ENCODE measurements around the gene HTRA3. TPM values are rescaled to one million over a fixed set of nuclear protein-coding genes. Genes with fewer than 3 reads are reported as not detected.

The HTRA3 gene
- total RNA-seq, 1 donor from 2014 or later, result 1.6 TPM

GRCh38 chr4:8235224-8235623 is 34.3 kb upstream of the HTRA3 start:
- DNase-seq (ENCODE audit: low spot score), result no peak
- Histone ChIP-seq H4K20me1 (ENCODE audit: low read depth) (no peaks in the 10 kb centered on the region), H3F3A (ENCODE audit: low read depth) (no peaks in the 10 kb centered on the region), H3K4me3 (no peak overlapping the region), H3K36me3 (no peaks in the 10 kb centered on the region), H3K4me1 (no peaks in the 10 kb centered on the region), H2AFZ (replicated peaks) (no peak overlapping the region), H3K9me3 (ENCODE audit: low read depth) (no peaks in the 10 kb centered on the region), H3K79me2 (ENCODE audit: low read depth) (no peaks in the 10 kb centered on the region), H3K27ac (no peak overlapping the region), H3K9ac (no peak overlapping the region), H3K4me2 (no peak overlapping the region), H3K27me3 (no peaks in the 10 kb centered on the region)
- TF ChIP-seq EZH2 (IDR thresholded peaks at IDR 0.05) (no peak), EZH2phosphoT487 (IDR thresholded peaks at IDR 0.05) (no peak)
- TF ChIP-seq, protein P1, sequence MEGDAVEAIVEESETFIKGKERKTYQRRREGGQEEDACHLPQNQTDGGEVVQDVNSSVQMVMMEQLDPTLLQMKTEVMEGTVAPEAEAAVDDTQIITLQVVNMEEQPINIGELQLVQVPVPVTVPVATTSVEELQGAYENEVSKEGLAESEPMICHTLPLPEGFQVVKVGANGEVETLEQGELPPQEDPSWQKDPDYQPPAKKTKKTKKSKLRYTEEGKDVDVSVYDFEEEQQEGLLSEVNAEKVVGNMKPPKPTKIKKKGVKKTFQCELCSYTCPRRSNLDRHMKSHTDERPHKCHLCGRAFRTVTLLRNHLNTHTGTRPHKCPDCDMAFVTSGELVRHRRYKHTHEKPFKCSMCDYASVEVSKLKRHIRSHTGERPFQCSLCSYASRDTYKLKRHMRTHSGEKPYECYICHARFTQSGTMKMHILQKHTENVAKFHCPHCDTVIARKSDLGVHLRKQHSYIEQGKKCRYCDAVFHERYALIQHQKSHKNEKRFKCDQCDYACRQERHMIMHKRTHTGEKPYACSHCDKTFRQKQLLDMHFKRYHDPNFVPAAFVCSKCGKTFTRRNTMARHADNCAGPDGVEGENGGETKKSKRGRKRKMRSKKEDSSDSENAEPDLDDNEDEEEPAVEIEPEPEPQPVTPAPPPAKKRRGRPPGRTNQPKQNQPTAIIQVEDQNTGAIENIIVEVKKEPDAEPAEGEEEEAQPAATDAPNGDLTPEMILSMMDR (IDR thresholded peaks at IDR 0.05), result no peak
- Mint-ChIP-seq H3K27ac (no peak overlapping the region), H3K27me3 (ENCODE audit: insufficient read depth, low read depth) (peaks cover 3% of the 10 kb centered on the region), H3K4me3 (no peak overlapping the region), H3K9me3 (no peaks in the 10 kb centered on the region), H3K4me1 (peaks cover 3% of the 10 kb centered on the region), H3K36me3 (no peaks in the 10 kb centered on the region)

DNA sequence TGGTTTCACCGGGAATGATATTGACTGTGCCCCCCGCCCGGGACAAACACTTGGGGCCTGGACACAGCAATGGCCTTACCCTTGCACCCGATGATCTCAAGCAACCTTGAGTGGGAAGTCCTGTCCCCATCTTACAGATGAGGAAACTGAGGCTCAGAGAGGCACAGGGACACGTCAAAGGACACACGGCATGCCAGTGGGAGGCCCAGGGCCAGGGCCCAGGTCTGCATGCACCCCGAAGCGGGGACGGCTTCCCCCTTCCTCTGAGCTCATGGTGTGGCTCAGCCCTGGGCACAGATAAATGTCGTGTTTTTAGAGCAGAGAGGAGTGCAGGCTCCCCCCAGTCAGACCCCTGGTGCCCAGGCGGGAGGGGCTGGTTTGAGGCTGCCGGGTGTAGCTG is 33.9 kb upstream of the HTRA3 start:
- Histone ChIP-seq H3K36me3 (no peaks in the 10 kb centered on the region), H3K4me2 (no peak overlapping the region), H3K27me3 (no peaks in the 10 kb centered on the region), H2AFZ (replicated peaks) (no peak overlapping the region), H3K27ac (no peak overlapping the region), H3F3A (ENCODE audit: low read depth) (no peaks in the 10 kb centered on the region), H3K9ac (no peak overlapping the region), H3K9me3 (ENCODE audit: low read depth) (no peaks in the 10 kb centered on the region), H4K20me1 (ENCODE audit: low read depth) (no peaks in the 10 kb centered on the region), H3K4me3 (no peak overlapping the region), H3K79me2 (ENCODE audit: low read depth) (no peaks in the 10 kb centered on the region), H3K4me1 (no peaks in the 10 kb centered on the region)
- Mint-ChIP-seq H3K36me3 (no peaks in the 10 kb centered on the region), H3K4me3 (no peak overlapping the region), H3K27me3 (ENCODE audit: insufficient read depth, low read depth) (peaks cover 4% of the 10 kb centered on the region), H3K4me1 (peaks cover 3% of the 10 kb centered on the region), H3K9me3 (no peaks in the 10 kb centered on the region), H3K27ac (no peak overlapping the region)
- DNase-seq (ENCODE audit: low spot score), result no peak
- TF ChIP-seq, protein P1 (IDR thresholded peaks at IDR 0.05), result no peak
- no peak for TF ChIP-seq EZH2phosphoT487 (IDR thresholded peaks at IDR 0.05)

GRCh38 chr4:8236106-8236919 is 33.2 kb upstream of the HTRA3 start:
- Histone ChIP-seq H3K4me3 (no peak overlapping the region), H3K36me3 (no peaks in the 10 kb centered on the region), H3F3A (ENCODE audit: low read depth) (no peaks in the 10 kb centered on the region), H3K27me3 (no peaks in the 10 kb centered on the region), H3K4me2 (no peak overlapping the region), H3K79me2 (ENCODE audit: low read depth) (no peaks in the 10 kb centered on the region), H3K4me1 (no peaks in the 10 kb centered on the region), H2AFZ (replicated peaks) (no peak overlapping the region), H4K20me1 (ENCODE audit: low read depth) (no peaks in the 10 kb centered on the region), H3K9ac (no peak overlapping the region), H3K9me3 (ENCODE audit: low read depth) (no peaks in the 10 kb centered on the region), H3K27ac (no peak overlapping the region)
- H3K27ac Mint-ChIP-seq, result no peak overlapping the region
- TF ChIP-seq EZH2phosphoT487 (IDR thresholded peaks at IDR 0.05) (no peak), EZH2 (IDR thresholded peaks at IDR 0.05) (no peak)
- TF ChIP-seq, protein P1 (IDR thresholded peaks at IDR 0.05), result no peak
- no peaks in the 10 kb centered on the region for H3K36me3 Mint-ChIP-seq
- DNase-seq (ENCODE audit: low spot score), result no peak
- H3K27me3 Mint-ChIP-seq (ENCODE audit: insufficient read depth, low read depth), result peaks cover 8% of the 10 kb centered on the region
- H3K9me3 Mint-ChIP-seq, result no peaks in the 10 kb centered on the region
- H3K4me1 Mint-ChIP-seq, result no peaks in the 10 kb centered on the region
- H3K4me3 Mint-ChIP-seq, result no peak overlapping the region

Data from neural progenitor cell (in vitro differentiated cells).